Measurements from ENCODE around the gene PSME2. TPM values are rescaled to one million over a fixed set of nuclear protein-coding genes. Genes with fewer than 3 reads are reported as not detected.

PSME2 gene
- total RNA-seq, 1 donor from 2014 or later, result 575 TPM

- Mint-ChIP-seq H3K36me3 (ENCODE audit: low read depth) (peaks cover 49% of the 10 kb centered on the region), H3K27me3 (ENCODE audit: insufficient read depth) (peaks cover 4% of the 10 kb centered on the region), H3K4me3 (no peak overlapping the region), H3K4me1 (ENCODE audit: low read depth) (peaks cover 26% of the 10 kb centered on the region), H3K9me3 (no peaks in the 10 kb centered on the region), H3K27ac (peak overlapping the region; percentile 59)
- DNase-seq (ENCODE audit: low spot score), result no peak
- intact Hi-C loops (cut with micrococcal nuclease), result no loop called here
Observed at GRCh38 chr14:24157331-24157730, 10.9 kb upstream of the PSME2 start.

- peaks cover 21% of the 10 kb centered on the region for H3K4me1 Mint-ChIP-seq (ENCODE audit: low read depth)
- H3K27ac Mint-ChIP-seq, result peak overlapping the region; percentile 59
- no peak for DNase-seq (ENCODE audit: low spot score)
- peaks cover 48% of the 10 kb centered on the region for H3K36me3 Mint-ChIP-seq (ENCODE audit: low read depth)
- H3K4me3 Mint-ChIP-seq, result no peak overlapping the region
- intact Hi-C loops (cut with micrococcal nuclease), result no loop called here
- H3K9me3 Mint-ChIP-seq, result no peaks in the 10 kb centered on the region
- peaks cover 4% of the 10 kb centered on the region for H3K27me3 Mint-ChIP-seq (ENCODE audit: insufficient read depth)
Observed at GRCh38 chr14:24156840-24157239, 10.4 kb upstream of the PSME2 start.

DNA sequence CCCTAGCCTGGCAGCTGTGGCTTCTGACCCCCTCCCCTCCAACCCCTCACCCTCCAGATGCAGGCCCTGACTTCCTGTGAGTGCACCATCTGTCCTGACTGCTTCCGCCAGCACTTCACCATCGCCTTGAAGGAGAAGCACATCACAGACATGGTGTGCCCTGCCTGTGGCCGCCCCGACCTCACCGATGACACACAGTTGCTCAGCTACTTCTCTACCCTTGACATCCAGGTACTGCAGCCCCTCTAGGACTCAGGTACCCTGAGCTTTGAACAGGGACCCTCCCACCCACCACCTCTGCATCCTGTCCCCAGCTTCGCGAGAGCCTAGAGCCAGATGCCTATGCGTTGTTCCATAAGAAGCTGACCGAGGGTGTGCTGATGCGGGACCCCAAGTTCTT is 8.7 kb upstream of the PSME2 start:
- Mint-ChIP-seq H3K27me3 (ENCODE audit: insufficient read depth) (no peaks in the 10 kb centered on the region), H3K9me3 (no peaks in the 10 kb centered on the region), H3K4me1 (ENCODE audit: low read depth) (peaks cover 16% of the 10 kb centered on the region), H3K36me3 (ENCODE audit: low read depth) (peaks cover 53% of the 10 kb centered on the region), H3K27ac (no peak overlapping the region), H3K4me3 (no peak overlapping the region)
- intact Hi-C loops (cut with micrococcal nuclease), result no loop called here
- DNase-seq (ENCODE audit: low spot score), result no peak

- H3K27ac Mint-ChIP-seq, result no peak overlapping the region
- H3K9me3 Mint-ChIP-seq, result no peaks in the 10 kb centered on the region
- DNase-seq (ENCODE audit: low spot score), result no peak
- peaks cover 28% of the 10 kb centered on the region for H3K4me1 Mint-ChIP-seq (ENCODE audit: low read depth)
- intact Hi-C loops (cut with micrococcal nuclease), result no loop called here
- no peaks in the 10 kb centered on the region for H3K27me3 Mint-ChIP-seq (ENCODE audit: insufficient read depth)
- H3K36me3 Mint-ChIP-seq (ENCODE audit: low read depth), result peaks cover 49% of the 10 kb centered on the region
- H3K4me3 Mint-ChIP-seq, result no peak overlapping the region
Observed at GRCh38 chr14:24151404-24152080, 5.1 kb upstream of the PSME2 start.

- H3K4me1 Mint-ChIP-seq (ENCODE audit: low read depth), result peaks cover 28% of the 10 kb centered on the region
- H3K4me3 Mint-ChIP-seq, result no peak overlapping the region
- H3K27me3 Mint-ChIP-seq (ENCODE audit: insufficient read depth), result no peaks in the 10 kb centered on the region
- H3K36me3 Mint-ChIP-seq (ENCODE audit: low read depth), result peaks cover 48% of the 10 kb centered on the region
- no peak overlapping the region for H3K27ac Mint-ChIP-seq
- H3K9me3 Mint-ChIP-seq, result no peaks in the 10 kb centered on the region
- intact Hi-C loops (cut with micrococcal nuclease), result no loop called here
- no peak for DNase-seq (ENCODE audit: low spot score)
Observed at GRCh38 chr14:24150993-24151392, 4.6 kb upstream of the PSME2 start.

- Mint-ChIP-seq H3K9me3 (no peaks in the 10 kb centered on the region), H3K27me3 (ENCODE audit: insufficient read depth) (no peaks in the 10 kb centered on the region), H3K4me1 (ENCODE audit: low read depth) (peaks cover 33% of the 10 kb centered on the region), H3K36me3 (ENCODE audit: low read depth) (peaks cover 48% of the 10 kb centered on the region), H3K4me3 (peak overlapping the region; percentile 50), H3K27ac (peak overlapping the region; percentile 18)
- intact Hi-C loops (cut with micrococcal nuclease), result no loop called here
- DNase-seq (ENCODE audit: low spot score), result no peak
Observed at GRCh38 chr14:24150567-24150966, 4.2 kb upstream of the PSME2 start.

- Mint-ChIP-seq H3K27me3 (ENCODE audit: insufficient read depth) (no peaks in the 10 kb centered on the region), H3K9me3 (no peaks in the 10 kb centered on the region), H3K27ac (peak overlapping the region; percentile 18), H3K36me3 (ENCODE audit: low read depth) (peaks cover 51% of the 10 kb centered on the region), H3K4me3 (no peak overlapping the region), H3K4me1 (ENCODE audit: low read depth) (peaks cover 38% of the 10 kb centered on the region)
- DNase-seq (ENCODE audit: low spot score), result no peak
- intact Hi-C loops (cut with micrococcal nuclease), result no loop called here
Observed at GRCh38 chr14:24150061-24150460, 3.7 kb upstream of the PSME2 start.

DNA sequence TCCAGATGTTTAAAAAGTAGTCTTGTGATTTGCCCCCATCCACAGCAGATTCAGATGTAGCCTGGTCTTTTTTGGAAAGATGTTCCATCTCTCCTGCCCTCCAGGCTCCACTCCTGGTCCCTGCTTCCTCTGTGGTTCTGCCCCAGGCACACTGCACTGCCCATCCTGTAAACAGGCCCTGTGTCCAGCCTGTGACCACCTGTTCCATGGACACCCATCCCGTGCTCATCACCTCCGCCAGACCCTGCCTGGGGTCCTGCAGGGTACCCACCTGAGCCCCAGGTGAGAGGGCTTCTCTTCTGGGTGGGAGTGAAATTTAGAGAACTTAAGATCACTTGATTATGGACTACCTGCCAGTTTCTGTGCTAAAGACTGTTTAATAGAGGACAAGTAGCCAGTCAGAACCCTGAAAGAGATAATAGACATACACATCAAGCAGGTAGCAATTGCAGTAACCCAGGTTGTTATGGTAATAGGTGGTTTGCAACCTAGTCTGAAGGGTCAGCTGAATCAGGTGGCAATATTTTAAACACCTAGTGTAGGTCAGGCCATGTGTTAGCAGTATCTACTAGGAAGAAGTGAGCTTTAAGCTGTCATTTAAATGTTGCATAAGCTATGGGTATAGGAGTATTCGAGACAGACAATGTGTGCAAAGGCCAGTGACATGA is 3.0 kb upstream of the PSME2 start:
- intact Hi-C loops (cut with micrococcal nuclease), result loop anchor here (5.0 to 10.0 kb wide), 2 partner anchors 682 to 825 kb away; partner anchors contain the start of genes NGDN and PABPN1
- Mint-ChIP-seq H3K27me3 (ENCODE audit: insufficient read depth) (no peaks in the 10 kb centered on the region), H3K27ac (no peak overlapping the region), H3K36me3 (ENCODE audit: low read depth) (peaks cover 51% of the 10 kb centered on the region), H3K9me3 (no peaks in the 10 kb centered on the region), H3K4me1 (ENCODE audit: low read depth) (peaks cover 44% of the 10 kb centered on the region), H3K4me3 (peak overlapping the region; percentile 94)
- DNase-seq (ENCODE audit: low spot score), result no peak

DNA sequence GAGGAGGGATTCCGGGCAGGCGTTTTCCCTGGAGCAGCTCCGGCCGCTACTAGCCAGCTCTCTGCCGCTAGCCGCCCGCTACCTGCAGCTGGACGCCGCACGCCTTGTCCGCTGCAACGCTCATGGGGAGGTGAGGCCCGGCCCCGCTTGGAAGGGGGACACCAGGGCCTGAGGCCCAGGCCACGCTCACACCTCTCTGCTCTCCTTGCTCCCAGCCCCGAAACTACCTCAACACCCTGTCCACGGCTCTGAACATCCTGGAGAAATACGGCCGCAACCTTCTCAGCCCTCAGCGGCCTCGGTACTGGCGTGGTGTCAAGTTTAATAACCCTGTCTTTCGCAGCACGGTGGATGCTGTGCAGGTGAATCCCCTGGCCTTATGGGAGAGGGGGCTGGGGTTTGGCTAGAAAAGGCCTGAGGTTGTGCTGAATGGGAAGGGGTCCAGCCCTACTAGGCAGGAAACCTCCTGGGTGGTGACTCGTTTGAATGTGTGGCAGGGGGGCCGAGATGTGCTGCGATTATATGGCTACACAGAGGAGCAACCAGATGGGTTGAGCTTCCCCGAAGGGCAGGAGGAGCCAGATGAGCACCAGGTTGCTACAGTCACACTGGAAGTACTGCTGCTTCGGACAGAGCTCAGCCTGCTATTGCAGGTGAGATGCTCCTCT is 1.5 kb upstream of the PSME2 start:
- no peak for DNase-seq (ENCODE audit: low spot score)
- H3K9me3 Mint-ChIP-seq, result no peaks in the 10 kb centered on the region
- peaks cover 58% of the 10 kb centered on the region for H3K4me1 Mint-ChIP-seq (ENCODE audit: low read depth)
- intact Hi-C loops (cut with micrococcal nuclease), result loop anchor here (1.0 to 10.0 kb wide), 12 partner anchors 13 to 823 kb away; partner anchors contain the start of genes CARMIL3, CHMP4A, DCAF11 and GMPR2
- peak overlapping the region; percentile 94 for H3K4me3 Mint-ChIP-seq
- H3K27ac Mint-ChIP-seq, result peak overlapping the region; percentile 65
- H3K27me3 Mint-ChIP-seq (ENCODE audit: insufficient read depth), result no peaks in the 10 kb centered on the region
- H3K36me3 Mint-ChIP-seq (ENCODE audit: low read depth), result peaks cover 64% of the 10 kb centered on the region

GRCh38 chr14:24146978-24147760 is 759 bp upstream of the PSME2 start, which contains the start of gene RNF31:
Gene RNF31 (plus strand): TSS chr14:24147498. CDS start chr14:24147699, 201 bp downstream.
- peak within 1 kb of the TSS; percentile 98 for H3K27ac Mint-ChIP-seq
- peaks cover 64% of the 10 kb centered on the region for H3K36me3 Mint-ChIP-seq (ENCODE audit: low read depth)
- intact Hi-C loops (cut with micrococcal nuclease), result loop anchor here (1.0 to 10.0 kb wide), 14 partner anchors 11 to 822 kb away; partner anchors contain the start of genes CARMIL3, CHMP4A, DCAF11 and GMPR2
- H3K4me3 Mint-ChIP-seq, result peak within 1 kb of the TSS; percentile 94
- no peaks in the 10 kb centered on the region for H3K27me3 Mint-ChIP-seq (ENCODE audit: insufficient read depth)
- no peaks in the 10 kb centered on the region for H3K9me3 Mint-ChIP-seq
- H3K4me1 Mint-ChIP-seq (ENCODE audit: low read depth), result peaks cover 62% of the 10 kb centered on the region
- DNase-seq (ENCODE audit: low spot score), result peak; percentile 97

GRCh38 chr14:24145690-24146452 is 539 bp downstream of the PSME2 start:
- peaks cover 52% of the 10 kb centered on the region for H3K36me3 Mint-ChIP-seq (ENCODE audit: low read depth)
- intact Hi-C loops (cut with micrococcal nuclease), result loop anchor here (1.0 to 10.0 kb wide), 6 partner anchors 10 to 821 kb away; partner anchors contain the start of genes CARMIL3, NGDN, PABPN1 and PCK2
- peaks cover 68% of the 10 kb centered on the region for H3K4me1 Mint-ChIP-seq (ENCODE audit: low read depth)
- peak overlapping the region; percentile 94 for H3K4me3 Mint-ChIP-seq
- DNase-seq (ENCODE audit: low spot score), result no peak
- H3K27ac Mint-ChIP-seq, result peak overlapping the region; percentile 98
- no peaks in the 10 kb centered on the region for H3K27me3 Mint-ChIP-seq (ENCODE audit: insufficient read depth)
- no peaks in the 10 kb centered on the region for H3K9me3 Mint-ChIP-seq
